NT2/D1 (cell line): ENCODE data around the gene C19orf67.

Source experiments
- SUZ12 ChIP-seq: IDR thresholded peaks from 2 replicates; pipeline ENCODE4 v1.6.1; 2011; ENCODE audit not compliant: insufficient read length, insufficient read depth; ENCODE audit errors: extremely low read depth
- YY1 ChIP-seq: IDR thresholded peaks from 2 replicates; pipeline ENCODE4 v1.6.1; 2011; ENCODE audit not compliant: insufficient read length, insufficient read depth
- ZNF274 ChIP-seq: IDR thresholded peaks from 2 replicates; pipeline ENCODE4 v1.6.1; 2011; ENCODE audit warnings: mild to moderate bottlenecking, low read depth, low read length

DNA sequence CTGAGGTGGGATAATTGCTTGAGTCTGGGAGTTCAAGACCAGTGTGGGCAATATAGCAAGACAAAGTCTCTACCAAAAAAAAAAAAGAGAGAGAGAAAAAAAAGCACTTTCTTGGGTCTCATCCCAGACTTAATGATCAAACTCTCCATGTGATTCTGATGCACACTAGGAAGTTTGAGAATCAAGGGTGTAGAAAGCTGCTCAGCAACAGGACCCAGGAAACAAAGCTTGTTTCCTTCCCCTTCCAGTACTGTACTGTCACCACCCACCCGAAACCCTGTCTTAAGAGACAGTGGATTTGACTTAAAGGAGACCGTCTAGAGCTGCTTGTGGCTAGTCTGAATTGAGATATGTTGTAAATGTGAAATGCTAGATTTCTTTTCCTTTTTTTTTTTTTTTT is 7.2 kb downstream of the C19orf67 start:
- TF ChIP-seq YY1 (no peak), ZNF274 (no peak), SUZ12 (no peak)
